Activated gamma-delta T cell treated with anti-CD3 and anti-CD28 coated beads, Interleukin-2, amount 50 U/mL, for 16 hours (primary cell): ENCODE data around the gene SUCNR1.
"Not testable (repeated sequence)": the region's sequence is repeated elsewhere in the genome, so short reads cannot be mapped to it uniquely, and the experiment has no call there.

Experiments
- DNase-seq: peaks from one replicate; pipeline ENCODE4 v3.0.0-alpha.2; 2020; ENCODE audit warnings: low read depth

Gene SUCNR1

DNA sequence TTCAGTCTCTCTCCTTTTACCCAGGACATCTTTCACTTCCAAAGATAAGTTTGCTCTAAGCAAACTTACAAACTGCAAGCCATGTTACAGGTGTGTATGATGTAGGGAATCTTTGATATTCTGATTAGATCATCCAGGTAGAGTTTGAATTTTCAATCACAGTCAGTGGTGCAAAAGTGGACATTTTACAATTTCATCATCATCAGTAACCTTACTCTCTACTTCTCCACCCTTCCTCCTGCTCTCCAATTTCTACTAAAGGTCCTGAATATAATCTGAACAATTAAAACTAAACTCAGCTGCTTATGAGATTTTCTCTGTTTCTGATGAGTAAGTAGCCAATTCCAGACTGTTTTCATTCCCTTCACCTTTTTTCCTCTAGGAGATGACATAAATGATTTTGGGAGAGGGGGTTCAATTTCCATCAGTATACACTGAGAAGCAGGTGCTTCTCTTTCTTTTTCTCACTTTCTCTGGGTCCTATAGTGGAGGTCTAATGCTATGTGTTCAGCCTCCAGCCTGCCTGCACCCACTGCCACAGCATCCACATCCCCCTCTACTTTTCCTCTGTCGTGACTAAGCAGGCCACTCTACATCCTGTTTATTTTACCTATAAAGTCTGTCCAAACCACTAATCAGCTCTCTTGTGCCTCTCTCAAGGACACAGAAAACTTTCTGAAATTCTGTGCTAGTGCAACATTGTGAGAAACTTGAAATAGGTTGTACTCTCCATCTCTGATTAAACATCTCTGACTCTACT lies 27.6 kb downstream of the SUCNR1 start:
- DNase-seq = no peak

GRCh38 chr3:151901644-151902285 lies 28.3 kb downstream of the SUCNR1 start:
- DNase-seq = no peak

DNA sequence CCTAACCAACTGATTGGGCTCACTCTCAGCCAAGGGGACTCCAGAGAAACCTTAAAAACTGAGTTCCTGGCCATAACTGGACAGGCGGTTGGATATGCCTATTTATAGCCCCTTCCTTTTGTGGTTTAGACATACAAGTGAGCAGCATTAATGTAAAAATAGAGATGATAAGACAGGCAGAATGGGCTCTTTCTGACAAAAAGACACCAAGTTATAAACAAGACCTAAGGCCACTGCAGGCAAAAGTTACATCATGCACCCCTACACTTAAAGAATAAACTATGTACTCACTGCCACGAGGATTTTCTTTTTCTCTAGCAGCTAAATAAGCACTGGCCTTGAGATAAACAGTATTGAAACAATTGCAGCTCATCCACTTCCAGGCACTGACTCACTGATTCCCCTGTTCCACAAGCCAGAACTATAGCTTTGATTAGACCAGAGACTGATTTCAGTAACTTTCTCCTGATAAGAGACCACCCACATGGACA lies 30.1 kb downstream of the SUCNR1 start:
- no peak for DNase-seq

GRCh38 chr3:151905647-151906046 lies 32.2 kb downstream of the SUCNR1 start:
- no peak for DNase-seq

GRCh38 chr3:151906751-151907150 lies 33.3 kb downstream of the SUCNR1 start:
- DNase-seq = no peak

GRCh38 chr3:151908399-151908798 lies 35.0 kb downstream of the SUCNR1 start:
- DNase-seq = no peak

GRCh38 chr3:151909681-151910405 lies 36.4 kb downstream of the SUCNR1 start:
- no peak for DNase-seq

DNA sequence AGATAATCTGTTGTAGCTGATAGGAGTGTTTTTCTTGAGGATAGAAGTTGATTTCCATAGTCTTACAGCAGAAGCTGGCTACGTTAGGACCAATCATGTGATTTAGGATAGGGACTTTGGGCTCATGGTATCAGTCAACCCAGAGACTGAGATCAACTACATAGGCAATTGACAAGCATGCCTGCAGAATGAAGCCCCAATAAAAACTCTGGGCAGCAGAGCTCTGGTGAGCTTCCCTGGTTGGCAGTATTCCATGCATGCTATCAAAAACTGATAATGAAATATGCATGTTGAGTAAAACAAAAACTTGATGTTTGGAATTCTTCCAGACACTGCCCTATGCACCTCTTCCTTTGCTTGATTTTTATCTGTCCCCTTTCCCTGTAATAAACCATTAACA lies 38.0 kb downstream of the SUCNR1 start:
- no peak for DNase-seq

GRCh38 chr3:151912028-151912427 lies 38.6 kb downstream of the SUCNR1 start:
- no peak for DNase-seq

DNA sequence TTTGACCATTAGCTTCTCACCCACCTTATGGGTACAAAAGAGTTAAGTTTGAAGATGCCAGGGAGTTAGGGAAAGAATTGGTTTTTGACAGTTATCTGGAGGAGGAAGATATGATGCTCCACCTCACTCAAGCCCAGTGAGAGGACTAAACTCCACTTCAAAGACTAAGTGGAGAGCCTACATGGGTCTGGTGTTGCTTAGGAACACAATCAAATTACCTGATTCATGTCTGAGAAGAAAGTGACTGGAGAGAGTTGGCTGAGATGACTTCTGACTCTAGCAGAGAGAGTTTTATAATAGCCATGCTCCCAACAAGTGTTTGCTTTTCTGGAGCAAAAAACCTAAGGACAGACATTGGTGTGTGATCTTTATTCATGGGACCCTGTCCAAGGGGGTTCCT lies 43.3 kb downstream of the SUCNR1 start:
- DNase-seq = no peak

- DNase-seq = no peak
Measured at GRCh38 chr3:151918253-151919029, 45.0 kb downstream of the SUCNR1 start.

GRCh38 chr3:151919030-151919328 lies 45.5 kb downstream of the SUCNR1 start:
- DNase-seq = no peak

GRCh38 chr3:151919446-151919845 lies 46.0 kb downstream of the SUCNR1 start:
- no peak for DNase-seq

DNA sequence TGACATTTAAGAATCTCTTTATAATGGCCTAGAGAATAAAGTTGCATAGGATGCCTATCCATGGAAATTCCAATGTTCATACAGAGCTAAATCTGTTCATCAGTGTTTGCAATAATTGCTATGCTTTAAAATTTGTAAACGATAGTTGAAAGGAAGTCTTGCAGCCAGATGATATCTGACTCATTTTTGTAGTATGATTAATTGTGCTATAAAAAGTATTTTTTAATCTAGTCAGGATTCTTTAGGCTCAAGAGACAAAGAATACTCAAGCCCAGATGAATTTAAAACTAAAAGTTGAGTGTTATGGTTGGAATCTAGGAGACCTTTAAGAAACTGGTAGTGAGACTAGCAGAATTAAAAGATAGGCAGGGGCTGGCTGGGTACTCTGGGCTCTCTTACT lies 50.5 kb downstream of the SUCNR1 start:
- DNase-seq = no peak

DNA sequence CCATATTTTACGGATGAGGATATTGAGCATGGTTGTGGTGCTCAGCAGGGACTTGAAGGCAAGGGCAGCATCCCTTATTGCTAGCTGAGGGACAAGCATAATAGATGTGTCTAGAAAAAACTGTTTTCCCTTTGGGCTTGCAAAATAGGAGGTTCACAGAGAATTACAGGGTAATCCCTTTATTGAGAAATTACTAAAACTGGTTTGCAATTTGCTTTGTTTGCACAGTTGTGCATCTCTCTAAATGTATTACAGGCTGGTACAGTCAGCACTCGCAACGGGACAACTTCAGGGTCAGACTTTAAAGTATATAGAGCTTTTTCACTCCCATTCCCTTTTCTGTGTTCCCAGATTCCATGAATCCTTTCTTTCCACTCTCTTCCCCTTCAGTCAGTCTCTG lies 51.3 kb downstream of the SUCNR1 start:
- no peak for DNase-seq

- DNase-seq = no peak
Measured at GRCh38 chr3:151925419-151925818, 52.0 kb downstream of the SUCNR1 start.

DNA sequence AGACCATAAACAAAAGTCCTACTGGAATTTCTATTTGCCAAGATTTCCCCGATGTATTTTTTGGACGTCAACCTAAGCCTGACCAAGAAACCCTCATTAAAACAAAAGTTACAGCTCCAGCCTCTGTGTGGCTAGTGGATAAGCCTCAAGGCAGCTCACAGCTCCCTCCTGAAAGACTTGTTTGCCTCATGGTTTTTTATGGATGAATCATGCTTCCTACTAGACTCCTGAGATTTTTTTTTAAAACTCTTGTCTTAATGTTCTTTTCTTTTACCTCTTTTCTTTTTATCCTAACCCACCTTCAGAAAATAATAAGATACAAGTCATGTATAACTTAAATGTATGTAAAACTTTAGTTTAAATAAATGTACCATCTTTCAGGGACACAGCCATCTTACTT lies 52.4 kb downstream of the SUCNR1 start:
- DNase-seq = no peak

DNA sequence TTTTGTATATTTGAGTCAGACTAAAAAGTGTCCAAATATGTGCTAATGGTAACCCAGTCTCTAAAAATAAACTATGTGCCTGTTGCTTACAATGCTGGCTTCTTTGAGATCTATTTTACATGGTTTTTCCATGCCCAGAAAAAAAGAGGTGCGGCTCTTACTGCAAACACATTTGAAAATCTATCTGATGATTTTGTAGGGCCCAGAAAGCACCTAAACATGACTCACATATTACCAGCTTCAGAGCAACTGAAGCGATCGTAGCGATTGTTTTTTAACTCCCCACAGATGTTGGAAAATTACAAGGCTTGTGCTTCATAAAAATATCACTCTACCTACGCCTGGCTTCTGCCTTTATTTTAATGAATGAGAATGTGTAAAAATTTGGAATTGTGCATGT lies 53.5 kb downstream of the SUCNR1 start:
- DNase-seq = no peak

- not testable (repeated sequence) for DNase-seq
Measured at GRCh38 chr3:151927915-151928525, 54.6 kb downstream of the SUCNR1 start.

GRCh38 chr3:151931171-151931570 lies 57.7 kb downstream of the SUCNR1 start:
- no peak for DNase-seq

- no peak for DNase-seq
Measured at GRCh38 chr3:151933234-151933853, 59.9 kb downstream of the SUCNR1 start.
